OCI-LY1 (cell line): ENCODE measurements around the gene PIK3CA.

ENCODE experiments used
- H2AFZ ChIP-seq: fragments of 200-600 bp; sonication (generic), shearing (Covaris generic); 2 replicates; pipeline ENCODE4 v1.6.0; 2014; ENCODE audit warnings: antibody characterized with exemption, mild to moderate bottlenecking, low read length
- H3F3A ChIP-seq: fragments of 200-600 bp; sonication (generic), shearing (Covaris generic); 2 replicates; pipeline ENCODE4 v1.6.0; 2014; ENCODE audit warnings: mild to moderate bottlenecking, antibody characterized with exemption, low read length, moderate library complexity; ENCODE audit not compliant: insufficient read depth
- H3K27ac ChIP-seq: fragments of 200-600 bp; sonication (generic); 2 replicates; pipeline ENCODE4 v1.5.1; 2014; ENCODE audit warnings: low read length, mixed run types, mild to moderate bottlenecking, low read depth; ENCODE audit not compliant: poor library complexity, severe bottlenecking
- H3K27me3 ChIP-seq: fragments of 200-600 bp; sonication (generic); 2 replicates; pipeline ENCODE4 v1.6.0; 2014; ENCODE audit warnings: antibody characterized with exemption, mild to moderate bottlenecking, low read length, moderate library complexity; ENCODE audit not compliant: insufficient read depth
- H3K36me3 ChIP-seq: fragments of 200-600 bp; sonication (generic); 2 replicates; pipeline ENCODE4 v1.6.1; 2014; ENCODE audit warnings: mild to moderate bottlenecking, antibody characterized with exemption, low read length, moderate library complexity, mixed read lengths; ENCODE audit not compliant: insufficient read depth
- H3K4me1 ChIP-seq: fragments of 200-600 bp; sonication (generic); 2 replicates; pipeline ENCODE4 v1.5.1; 2014; ENCODE audit warnings: mild to moderate bottlenecking, low read length, moderate library complexity; ENCODE audit not compliant: insufficient read depth, severe bottlenecking
- H3K4me2 ChIP-seq: fragments of 200-600 bp; sonication (generic), shearing (Covaris generic); 2 replicates; pipeline ENCODE4 v1.6.1; 2014; ENCODE audit warnings: low read length
- H3K4me3 ChIP-seq: fragments of 200-600 bp; sonication (generic); 2 replicates; pipeline ENCODE4 v1.5.1; 2014; ENCODE audit warnings: low read length, low read depth, mild to moderate bottlenecking, mixed read lengths; ENCODE audit not compliant: poor library complexity, severe bottlenecking
- H3K79me2 ChIP-seq: fragments of 200-600 bp; shearing (Covaris generic); 2 replicates; pipeline ENCODE4 v1.6.1; 2016; ENCODE audit warnings: mixed run types, low read length, mixed read lengths; ENCODE audit not compliant: insufficient read depth
- H3K9ac ChIP-seq: fragments of 200-600 bp; sonication (generic), shearing (Covaris generic); 2 replicates; pipeline ENCODE4 v1.6.1; 2014; ENCODE audit warnings: mild to moderate bottlenecking, low read length, mixed read lengths
- H3K9me2 ChIP-seq: fragments of 200-600 bp; sonication (generic), shearing (Covaris generic); 2 replicates; pipeline ENCODE4 v1.6.1; 2014; ENCODE audit warnings: low read depth, mild to moderate bottlenecking, low read length, mixed read lengths
- H3K9me3 ChIP-seq: fragments of 200-600 bp; shearing (Covaris generic); 2 replicates; pipeline ENCODE4 v1.6.1; 2014; ENCODE audit warnings: low read length, mixed read lengths
- H4K20me1 ChIP-seq: fragments of 200-600 bp; sonication (generic), shearing (Covaris generic); 2 replicates; pipeline ENCODE4 v1.6.0; 2016; ENCODE audit warnings: mild to moderate bottlenecking, low read length; ENCODE audit not compliant: insufficient read depth
- CTCF ChIP-seq: fragments of 200-600 bp; sonication (generic), shearing (Covaris generic); IDR thresholded peaks from 2 replicates; pipeline ENCODE4 v1.5.1; 2017; ENCODE audit warnings: mild to moderate bottlenecking, antibody characterized with exemption, low read length, moderate library complexity, mixed read lengths
- EZH2 ChIP-seq: fragments of 200-600 bp; sonication (generic), shearing (Covaris generic); IDR thresholded peaks from 2 replicates; pipeline ENCODE4 v1.8.0; 2017; ENCODE audit warnings: borderline replicate concordance, mixed run types, mild to moderate bottlenecking, antibody characterized with exemption, low read length, moderate library complexity, mixed read lengths

PIK3CA gene

GRCh38 chr3:179184826-179185225 is 36.7 kb downstream of the PIK3CA start:
- peaks cover 32% of the 10 kb centered on the region for H3K79me2 ChIP-seq

GRCh38 chr3:179186426-179186825 is 38.3 kb downstream of the PIK3CA start:
- no peak overlapping the region for H3K27ac ChIP-seq
- H3F3A ChIP-seq: no peaks in the 10 kb centered on the region
- no peaks in the 10 kb centered on the region for H4K20me1 ChIP-seq
- no peak overlapping the region for H2AFZ ChIP-seq
- no peak overlapping the region for H3K4me3 ChIP-seq
- H3K36me3 ChIP-seq: no peaks in the 10 kb centered on the region
- TF ChIP-seq CTCF: no peak
- TF ChIP-seq EZH2: no peak
- no peaks in the 10 kb centered on the region for H3K27me3 ChIP-seq
- peaks cover 30% of the 10 kb centered on the region for H3K79me2 ChIP-seq
- H3K4me1 ChIP-seq: peaks cover 18% of the 10 kb centered on the region
- no peak overlapping the region for H3K9ac ChIP-seq
- H3K4me2 ChIP-seq: no peak overlapping the region
- no peaks in the 10 kb centered on the region for H3K9me3 ChIP-seq
- no peaks in the 10 kb centered on the region for H3K9me2 ChIP-seq

More at GRCh38 chr3:179184826-179185225, 36.7 kb downstream of the PIK3CA start:
- Histone ChIP-seq H3K9me2 (no peaks in the 10 kb centered on the region), H4K20me1 (0 out of 2 replicates have a peak, but pooled peaks cover 3% of the 10 kb centered on the region), H3F3A (no peaks in the 10 kb centered on the region), H2AFZ (no peak overlapping the region), H3K4me2 (no peak overlapping the region), H3K36me3 (no peaks in the 10 kb centered on the region), H3K27me3 (no peaks in the 10 kb centered on the region), H3K4me1 (peaks cover 29% of the 10 kb centered on the region), H3K4me3 (no peak overlapping the region), H3K27ac (no peak overlapping the region), H3K9me3 (no peaks in the 10 kb centered on the region), H3K9ac (no peak overlapping the region)
- no peak for TF ChIP-seq EZH2
- TF ChIP-seq CTCF: no peak

GRCh38 chr3:179189759-179190158 is 41.6 kb downstream of the PIK3CA start:
- Histone ChIP-seq H3K9me3 (no peaks in the 10 kb centered on the region), H3K4me3 (no peak overlapping the region), H2AFZ (no peak overlapping the region), H3K9ac (no peak overlapping the region), H3K9me2 (no peaks in the 10 kb centered on the region), H3K4me2 (no peak overlapping the region; the same call in 1 of the 2 replicates), H3K27me3 (no peaks in the 10 kb centered on the region), H3K27ac (peak overlapping the region; percentile 13), H3F3A (no peaks in the 10 kb centered on the region), H3K4me1 (peaks cover 19% of the 10 kb centered on the region), H3K79me2 (peaks cover 33% of the 10 kb centered on the region), H3K36me3 (no peaks in the 10 kb centered on the region), H4K20me1 (no peaks in the 10 kb centered on the region)
- no peak for TF ChIP-seq EZH2
- TF ChIP-seq CTCF: no peak
